ENCODE results near the gene TIRAP. TPM values are rescaled to one million over a fixed set of nuclear protein-coding genes. Genes with fewer than 3 reads are reported as not detected.

Gene TIRAP
- total RNA-seq, 2 experiments from 2014 or later = 14.2 to 17.0 TPM

GRCh38 chr11:126312961-126313360 lies 30.1 kb downstream of the TIRAP start:
- ChIA-PET CTCF (interaction anchor here (4.0 kb wide), 1 partner anchor 168 kb away, joined by 57 read pairs; no protein-coding TSS in a partner anchor), POLR2A (no interaction called here)
- no peaks in the 10 kb centered on the region for H3K9me3 Mint-ChIP-seq
- DNase-seq = no peak
- H3K4me3 Mint-ChIP-seq = no peak overlapping the region
- H3K27me3 Mint-ChIP-seq = no peaks in the 10 kb centered on the region
- H3K36me3 Mint-ChIP-seq (ENCODE audit: low read depth) = peaks cover 57% of the 10 kb centered on the region
- H3K27ac Mint-ChIP-seq = no peak overlapping the region
- H3K4me1 Mint-ChIP-seq = peaks cover 26% of the 10 kb centered on the region

GRCh38 chr11:126313826-126314225 lies 30.9 kb downstream of the TIRAP start:
- H3K27me3 Mint-ChIP-seq = no peaks in the 10 kb centered on the region
- H3K9me3 Mint-ChIP-seq = no peaks in the 10 kb centered on the region
- H3K4me3 Mint-ChIP-seq = no peak overlapping the region
- POLR2A ChIA-PET = no interaction called here
- H3K27ac Mint-ChIP-seq = no peak overlapping the region
- H3K4me1 Mint-ChIP-seq = peaks cover 32% of the 10 kb centered on the region
- CTCF ChIA-PET = interaction anchor here (0.9 kb wide), 1 partner anchor 10 kb away, joined by 3 read pairs; the partner anchor contains the start of gene DCPS
- H3K36me3 Mint-ChIP-seq (ENCODE audit: low read depth) = peaks cover 53% of the 10 kb centered on the region
- DNase-seq = no peak

- peaks cover 34% of the 10 kb centered on the region for H3K4me1 Mint-ChIP-seq
- no peaks in the 10 kb centered on the region for H3K27me3 Mint-ChIP-seq
- no peaks in the 10 kb centered on the region for H3K9me3 Mint-ChIP-seq
- CTCF ChIA-PET = interaction anchor here (1.0 to 2.9 kb wide), 3 partner anchors 10 to 163 kb away, joined by 3 to 18 read pairs (median 9); no protein-coding TSS in a partner anchor
- peaks cover 40% of the 10 kb centered on the region for H3K36me3 Mint-ChIP-seq (ENCODE audit: low read depth)
- no peak for DNase-seq
- no peak overlapping the region for H3K4me3 Mint-ChIP-seq
- POLR2A ChIA-PET = interaction anchor here (0.8 to 2.8 kb wide), 5 partner anchors 12 to 49 kb away, joined by 3 to 23 read pairs (median 3); partner anchors contain the start of genes DCPS, FOXRED1, SRPRA and ST3GAL4
- H3K27ac Mint-ChIP-seq = peak overlapping the region; percentile 78
These were observed 34.5 kb downstream of the TIRAP start for GRCh38 chr11:126317432-126317755.

- CTCF ChIA-PET = interaction anchor here (1.0 to 2.9 kb wide), 9 partner anchors 7 to 162 kb away, joined by 3 to 18 read pairs (median 4); partner anchors contain the start of gene DCPS
- Mint-ChIP-seq H3K9me3 (no peaks in the 10 kb centered on the region), H3K27me3 (no peaks in the 10 kb centered on the region), H3K27ac (peak overlapping the region; percentile 78), H3K4me1 (peaks cover 34% of the 10 kb centered on the region), H3K36me3 (ENCODE audit: low read depth) (peaks cover 40% of the 10 kb centered on the region), H3K4me3 (no peak overlapping the region)
- POLR2A ChIA-PET = interaction anchor here (0.8 to 2.8 kb wide), 9 partner anchors 13 to 98 kb away, joined by 3 to 23 read pairs (median 3); partner anchors contain the start of genes DCPS, FOXRED1, SRPRA and ST3GAL4
- no peak for DNase-seq
These were observed 35.1 kb downstream of the TIRAP start for GRCh38 chr11:126317756-126318573.

GRCh38 chr11:126318574-126319373 lies 35.9 kb downstream of the TIRAP start:
- peak; percentile 44 for DNase-seq
- Mint-ChIP-seq H3K27me3 (no peaks in the 10 kb centered on the region), H3K4me3 (no peak overlapping the region), H3K36me3 (ENCODE audit: low read depth) (peaks cover 36% of the 10 kb centered on the region), H3K27ac (peak overlapping the region; percentile 78), H3K4me1 (peaks cover 33% of the 10 kb centered on the region), H3K9me3 (no peaks in the 10 kb centered on the region)
- ChIA-PET POLR2A (interaction anchor here (0.7 to 2.8 kb wide), 13 partner anchors 11 to 432 kb away, joined by 3 to 23 read pairs (median 3); partner anchors contain the start of genes DCPS, HYLS1 and ST3GAL4), CTCF (interaction anchor here (1.0 to 2.9 kb wide), 10 partner anchors 8 to 161 kb away, joined by 3 to 18 read pairs (median 5); partner anchors contain the start of gene DCPS)

- Mint-ChIP-seq H3K36me3 (ENCODE audit: low read depth) (peaks cover 31% of the 10 kb centered on the region), H3K9me3 (no peaks in the 10 kb centered on the region), H3K27ac (no peak overlapping the region), H3K27me3 (no peaks in the 10 kb centered on the region), H3K4me3 (no peak overlapping the region), H3K4me1 (peaks cover 33% of the 10 kb centered on the region)
- POLR2A ChIA-PET = interaction anchor here (0.6 to 2.8 kb wide), 12 partner anchors 11 to 432 kb away, joined by 3 to 23 read pairs (median 4); partner anchors contain the start of genes DCPS, HYLS1 and ST3GAL4
- no peak for DNase-seq
- CTCF ChIA-PET = interaction anchor here (1.0 to 2.9 kb wide), 7 partner anchors 9 to 161 kb away, joined by 3 to 18 read pairs (median 7); no protein-coding TSS in a partner anchor
These were observed 36.5 kb downstream of the TIRAP start for GRCh38 chr11:126319374-126319740.

- ChIA-PET CTCF (no interaction called here), POLR2A (no interaction called here)
- Mint-ChIP-seq H3K4me3 (no peak overlapping the region), H3K36me3 (ENCODE audit: low read depth) (peaks cover 8% of the 10 kb centered on the region), H3K9me3 (no peaks in the 10 kb centered on the region), H3K4me1 (peaks cover 17% of the 10 kb centered on the region), H3K27ac (no peak overlapping the region), H3K27me3 (no peaks in the 10 kb centered on the region)
- no peak for DNase-seq
These were observed 40.1 kb downstream of the TIRAP start for GRCh38 chr11:126322996-126323395.

- Mint-ChIP-seq H3K4me1 (peaks cover 6% of the 10 kb centered on the region), H3K4me3 (no peak overlapping the region), H3K9me3 (no peaks in the 10 kb centered on the region), H3K27ac (no peak overlapping the region), H3K27me3 (no peaks in the 10 kb centered on the region), H3K36me3 (ENCODE audit: low read depth) (peaks cover 3% of the 10 kb centered on the region)
- ChIA-PET POLR2A (interaction anchor here (1.1 kb wide), 1 partner anchor 24 kb away, joined by 4 read pairs; the partner anchor contains the start of gene DCPS), CTCF (interaction anchor here (1.0 kb wide), 1 partner anchor 16 kb away, joined by 3 read pairs; no protein-coding TSS in a partner anchor)
- DNase-seq = no peak
These were observed 44.5 kb downstream of the TIRAP start for GRCh38 chr11:126327281-126328000.

- H3K27ac Mint-ChIP-seq = no peak overlapping the region
- H3K9me3 Mint-ChIP-seq = no peaks in the 10 kb centered on the region
- H3K4me1 Mint-ChIP-seq = peaks cover 6% of the 10 kb centered on the region
These were observed 45.1 kb downstream of the TIRAP start for GRCh38 chr11:126328001-126328390.

GRCh38 chr11:126328444-126328843 lies 45.6 kb downstream of the TIRAP start:
- CTCF ChIA-PET = interaction anchor here (1.0 to 1.5 kb wide), 2 partner anchors 10 to 17 kb away, joined by 3 to 4 read pairs; no protein-coding TSS in a partner anchor
- Mint-ChIP-seq H3K36me3 (ENCODE audit: low read depth) (peaks cover 10% of the 10 kb centered on the region), H3K4me3 (no peak overlapping the region), H3K4me1 (peaks cover 6% of the 10 kb centered on the region), H3K27me3 (no peaks in the 10 kb centered on the region), H3K27ac (no peak overlapping the region), H3K9me3 (no peaks in the 10 kb centered on the region)
- DNase-seq = no peak
- POLR2A ChIA-PET = no interaction called here

More at GRCh38 chr11:126328001-126328390, 45.1 kb downstream of the TIRAP start:
- H3K4me3 Mint-ChIP-seq = no peak overlapping the region
- no peak for DNase-seq
- no peaks in the 10 kb centered on the region for H3K27me3 Mint-ChIP-seq
- CTCF ChIA-PET = interaction anchor here (1.0 kb wide), 1 partner anchor 17 kb away, joined by 3 read pairs; no protein-coding TSS in a partner anchor
- POLR2A ChIA-PET = interaction anchor here (1.1 kb wide), 1 partner anchor 24 kb away, joined by 4 read pairs; the partner anchor contains the start of gene DCPS
- peaks cover 6% of the 10 kb centered on the region for H3K36me3 Mint-ChIP-seq (ENCODE audit: low read depth)

- no peak overlapping the region for H3K27ac Mint-ChIP-seq
- peaks cover 6% of the 10 kb centered on the region for H3K4me1 Mint-ChIP-seq
- no peaks in the 10 kb centered on the region for H3K27me3 Mint-ChIP-seq
- H3K4me3 Mint-ChIP-seq = no peak overlapping the region
- CTCF ChIA-PET = interaction anchor here (1.5 kb wide), 1 partner anchor 10 kb away, joined by 4 read pairs; no protein-coding TSS in a partner anchor
- peaks cover 14% of the 10 kb centered on the region for H3K36me3 Mint-ChIP-seq (ENCODE audit: low read depth)
- POLR2A ChIA-PET = no interaction called here
- no peaks in the 10 kb centered on the region for H3K9me3 Mint-ChIP-seq
- DNase-seq = no peak
These were observed 46.2 kb downstream of the TIRAP start for GRCh38 chr11:126328938-126329643.
